Stimulated activated CD4-positive, alpha-beta T cell treated with anti-CD3 and anti-CD28 coated beads, Interleukin-12 subunit alpha, Interleukin-12 subunit beta, amount 100 ng/mL, for 24 hours (primary cell): Measurements from ENCODE around the gene GATD1.

Source experiments
- DNase-seq, 2 experiments: peaks; one replicate each; pipeline ENCODE4 v3.0.0-alpha.2; 2020; ENCODE audit warnings: low read depth in 2 of 2

Gene GATD1

DNA sequence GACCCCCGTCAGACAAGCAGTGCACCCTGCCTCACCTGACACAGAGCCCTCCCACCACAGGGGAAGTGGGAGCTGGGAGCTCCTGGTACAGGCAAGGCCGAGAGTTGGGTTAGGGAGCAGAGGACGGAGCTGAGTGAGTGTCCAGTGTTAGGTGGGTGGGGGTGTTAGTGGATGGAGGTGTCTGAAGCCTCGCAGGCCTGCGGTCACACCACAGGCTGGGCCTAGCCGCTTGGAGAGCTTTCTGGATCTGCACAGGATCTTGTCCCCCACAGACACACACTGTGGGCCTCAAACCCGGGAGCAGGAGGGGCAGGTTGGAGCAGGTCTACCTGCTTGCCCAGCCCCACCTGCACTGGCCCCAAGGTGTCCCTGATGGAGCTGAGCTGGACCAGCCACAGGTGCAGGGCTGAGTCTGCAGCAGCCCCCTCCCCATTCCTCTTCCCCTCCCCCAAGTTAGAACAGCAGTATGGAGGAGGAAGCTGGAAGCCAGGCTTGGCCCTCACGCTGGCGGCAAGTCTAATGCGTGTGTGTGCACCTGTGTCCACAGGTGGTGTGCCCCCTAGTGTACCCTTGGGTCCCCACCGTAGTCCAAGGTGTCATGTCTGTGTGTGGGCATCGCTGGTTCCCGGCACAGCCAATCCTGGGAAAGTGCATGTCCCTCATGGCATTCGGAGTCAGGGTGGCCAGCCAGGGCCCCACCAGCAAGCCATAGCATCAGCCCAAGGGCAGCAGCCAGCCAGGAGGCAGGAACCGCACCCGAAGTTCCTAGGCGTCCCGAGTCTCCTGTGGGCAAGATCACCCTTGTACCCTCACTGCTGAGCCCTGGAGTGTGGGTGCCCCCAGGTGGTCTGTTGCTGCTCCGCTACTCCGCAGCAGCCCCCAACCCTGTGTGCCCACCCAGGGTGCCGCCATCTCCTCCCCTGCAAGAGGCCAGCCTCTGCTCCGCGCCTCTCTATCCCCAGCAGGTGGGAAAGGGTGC, 2.0 kb upstream of the GATD1 start:
- no peak for DNase-seq

DNA sequence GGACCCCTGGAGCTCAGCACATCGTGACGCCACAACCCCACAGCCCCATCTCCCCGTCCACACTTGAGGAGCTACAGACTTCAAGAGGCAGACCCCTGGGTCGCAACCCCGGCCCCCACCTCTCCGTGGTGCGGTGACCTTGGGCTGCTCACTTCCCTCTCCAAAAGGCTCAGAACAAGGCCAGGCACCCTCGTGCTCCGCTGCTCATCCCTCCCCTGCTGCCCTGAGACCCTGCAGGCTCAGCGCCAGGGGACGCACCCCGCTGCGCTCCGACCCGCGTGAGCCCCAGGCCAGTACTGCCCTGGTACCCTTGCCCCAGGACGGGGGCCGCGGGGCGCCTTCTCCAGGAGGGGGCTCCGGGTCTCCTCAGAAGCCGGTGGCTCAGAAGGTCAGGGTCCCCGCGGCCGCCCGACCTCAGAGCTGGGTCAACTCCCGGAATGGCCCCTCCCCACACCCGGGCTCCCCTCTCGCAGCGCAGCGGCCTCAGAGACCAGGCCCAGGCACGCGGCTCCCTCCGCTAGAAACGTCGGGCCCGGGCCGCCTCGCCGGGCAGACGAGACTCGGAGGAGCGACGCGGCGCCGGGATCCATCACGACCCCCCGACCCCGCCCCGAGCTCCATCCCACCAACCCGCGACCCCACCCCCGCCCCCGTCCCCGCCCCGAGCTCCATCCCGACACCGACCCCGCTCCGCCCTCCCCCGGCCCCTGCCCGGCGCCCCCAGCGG, 563 bp downstream of the GATD1 start:
- DNase-seq, result peak in 1 of 2 experiments; percentile 32

DNA sequence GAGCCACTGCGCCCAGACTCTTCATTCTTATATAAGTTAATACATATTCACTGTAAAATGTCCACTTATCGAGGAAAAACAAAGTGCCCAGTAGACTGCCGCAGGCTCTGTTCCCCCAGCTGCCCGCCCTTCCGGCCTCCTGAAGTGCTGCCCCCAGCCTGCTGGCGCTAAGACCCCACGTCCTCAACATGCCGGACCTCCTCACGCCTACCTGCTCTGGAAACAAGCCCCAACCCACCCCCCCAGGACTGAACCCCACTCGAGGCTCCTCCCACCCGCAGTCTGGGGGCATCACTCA, 1.1 kb downstream of the GATD1 start:
- no peak for DNase-seq

DNA sequence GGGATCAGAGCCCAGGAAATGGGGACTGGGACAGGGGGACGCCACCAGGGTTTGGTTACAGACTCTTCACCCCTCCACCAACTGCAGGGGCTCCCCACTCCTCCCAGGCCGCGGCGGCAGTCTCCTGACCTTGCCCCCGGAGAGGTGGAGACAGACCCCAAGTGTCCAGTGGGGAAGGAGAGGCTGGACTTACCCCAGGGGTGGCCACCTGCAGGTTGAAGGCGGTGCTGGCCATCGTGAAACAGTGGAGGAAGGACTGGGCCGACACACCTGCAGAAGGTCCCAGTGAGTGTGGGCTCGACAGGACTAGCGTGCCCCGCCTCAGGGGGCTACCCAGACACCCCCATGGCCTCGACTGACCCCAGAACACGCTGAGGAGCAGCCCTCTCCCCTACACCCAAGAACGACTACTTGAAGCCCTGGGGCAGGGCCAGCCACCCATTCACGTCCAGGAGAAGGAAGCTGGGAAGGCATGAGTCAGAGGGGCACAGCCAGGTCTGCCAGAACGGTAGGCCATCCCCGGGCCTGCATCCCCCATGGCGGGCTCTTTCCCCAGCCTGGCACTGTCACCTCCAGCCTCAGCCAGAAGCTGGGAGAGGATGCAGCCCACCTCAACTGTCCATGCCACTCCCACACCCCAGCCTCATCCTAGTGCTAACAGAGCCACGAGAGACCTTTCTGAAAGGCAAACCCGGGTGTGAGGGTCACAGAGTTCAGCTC, 2.3 kb downstream of the GATD1 start:
- no peak for DNase-seq

DNA sequence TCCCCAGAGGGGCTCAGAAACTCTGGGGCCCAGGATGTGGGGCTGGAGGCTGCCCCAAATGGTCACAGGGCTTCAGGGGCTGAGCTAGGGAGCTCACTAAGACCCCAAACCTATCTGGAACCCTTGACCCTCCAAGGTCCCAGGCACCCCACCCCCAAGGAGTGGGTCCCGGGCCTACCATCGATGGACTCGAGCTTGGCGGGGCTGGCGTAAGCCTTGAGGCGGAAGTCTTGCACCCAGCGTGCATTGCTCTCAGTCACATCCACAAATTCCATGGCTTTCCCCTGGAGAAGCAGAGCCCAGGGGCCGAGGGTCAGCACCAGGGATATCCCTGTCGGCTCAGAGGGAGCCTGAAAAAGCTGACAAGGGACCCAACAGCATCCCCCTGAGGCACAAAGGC, 3.5 kb downstream of the GATD1 start:
- no peak for DNase-seq

DNA sequence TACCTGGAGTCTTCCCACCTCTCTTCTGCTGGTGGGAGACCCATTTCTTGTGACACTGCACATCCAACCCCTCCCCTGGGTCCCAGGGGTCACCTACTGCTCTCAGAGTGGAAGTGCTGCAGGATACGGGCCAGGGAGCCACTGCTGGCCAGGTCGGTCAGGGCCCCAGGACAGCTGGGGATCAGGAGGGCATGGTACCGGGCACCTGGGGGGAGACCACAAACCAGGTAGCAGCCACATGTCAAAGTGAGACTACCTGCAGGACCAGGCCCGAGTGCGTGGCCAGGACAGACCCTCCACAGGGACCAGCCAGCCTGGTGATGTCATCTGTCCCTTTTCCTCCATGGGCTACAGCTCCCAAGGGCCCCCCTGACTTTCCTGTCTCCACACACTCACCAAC, 3.9 kb downstream of the GATD1 start:
- no peak for DNase-seq

DNA sequence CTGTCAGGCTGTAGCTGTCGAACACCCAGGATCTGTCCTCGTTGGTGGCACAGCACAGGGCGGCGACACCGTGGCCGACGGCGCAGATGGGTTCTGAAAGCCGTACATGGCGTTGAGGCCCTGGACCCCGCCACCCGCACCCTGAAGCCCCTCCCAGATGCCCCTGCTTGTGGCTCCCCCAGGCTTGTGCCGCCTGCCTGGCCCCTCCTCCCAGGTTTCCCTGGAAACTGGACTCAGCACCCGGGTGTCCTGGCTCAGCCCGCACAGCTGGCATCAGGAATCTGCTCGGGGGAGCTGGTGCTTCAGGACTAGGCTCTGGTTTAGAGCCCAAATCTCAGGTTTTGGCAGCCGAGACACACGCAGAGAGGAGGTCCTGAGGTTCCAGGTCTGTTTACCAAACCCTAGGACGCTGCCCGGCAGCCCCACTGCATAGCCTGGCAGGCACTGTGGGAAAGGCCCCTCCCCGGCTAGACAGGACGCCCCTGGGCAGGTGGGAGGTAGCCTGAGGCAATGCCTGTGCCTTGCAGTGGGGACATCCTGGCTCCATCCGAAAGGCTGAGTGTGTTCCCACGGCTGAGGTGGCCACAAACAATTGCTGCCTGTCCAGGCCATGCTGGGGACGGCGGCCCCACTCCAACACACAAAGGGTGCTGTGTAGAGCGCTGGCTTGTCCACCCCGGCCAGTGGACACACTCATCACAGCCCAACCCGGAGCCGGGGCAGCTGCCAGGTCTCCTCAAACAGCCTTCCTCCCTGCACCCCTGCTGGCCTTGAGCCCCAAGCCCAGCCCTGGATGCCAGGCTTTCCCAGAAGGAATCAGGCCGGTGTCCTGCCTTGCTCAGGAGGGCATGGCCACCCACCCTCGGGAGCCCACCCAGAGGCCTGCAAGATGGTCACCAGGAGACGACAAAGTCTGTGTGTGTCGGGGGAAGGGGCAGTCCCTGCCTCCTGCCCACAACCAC, 4.6 kb downstream of the GATD1 start:
- DNase-seq, result no peak

DNA sequence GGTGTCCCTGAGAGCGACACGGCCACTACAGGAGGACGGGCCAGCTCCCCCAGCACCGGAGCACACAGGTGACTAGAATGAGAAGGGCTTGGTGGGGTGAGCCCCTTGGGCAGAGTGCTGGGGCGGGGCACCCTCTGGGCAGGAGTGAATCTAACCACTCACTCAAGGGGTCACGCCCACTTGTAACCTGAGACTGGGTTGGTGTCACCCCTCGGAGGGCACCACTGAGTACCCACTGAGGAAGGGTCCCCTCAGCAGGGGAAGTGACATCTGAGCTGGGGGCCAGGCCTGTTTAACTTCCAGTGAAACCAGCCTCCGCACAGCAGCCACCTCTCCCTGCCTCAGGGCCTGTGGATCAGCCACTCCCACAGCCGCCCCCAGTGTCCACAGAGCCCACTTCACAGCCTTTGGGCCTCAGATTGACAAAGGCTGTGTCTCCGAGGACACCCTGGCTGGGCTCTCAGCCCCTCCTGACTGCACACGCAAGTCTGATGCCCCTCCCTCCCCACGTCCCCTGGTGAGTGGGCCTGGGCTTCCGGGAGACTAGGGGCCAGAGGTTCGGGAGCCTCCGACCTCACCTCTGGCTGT, 5.6 kb downstream of the GATD1 start:
- no peak for DNase-seq

DNA sequence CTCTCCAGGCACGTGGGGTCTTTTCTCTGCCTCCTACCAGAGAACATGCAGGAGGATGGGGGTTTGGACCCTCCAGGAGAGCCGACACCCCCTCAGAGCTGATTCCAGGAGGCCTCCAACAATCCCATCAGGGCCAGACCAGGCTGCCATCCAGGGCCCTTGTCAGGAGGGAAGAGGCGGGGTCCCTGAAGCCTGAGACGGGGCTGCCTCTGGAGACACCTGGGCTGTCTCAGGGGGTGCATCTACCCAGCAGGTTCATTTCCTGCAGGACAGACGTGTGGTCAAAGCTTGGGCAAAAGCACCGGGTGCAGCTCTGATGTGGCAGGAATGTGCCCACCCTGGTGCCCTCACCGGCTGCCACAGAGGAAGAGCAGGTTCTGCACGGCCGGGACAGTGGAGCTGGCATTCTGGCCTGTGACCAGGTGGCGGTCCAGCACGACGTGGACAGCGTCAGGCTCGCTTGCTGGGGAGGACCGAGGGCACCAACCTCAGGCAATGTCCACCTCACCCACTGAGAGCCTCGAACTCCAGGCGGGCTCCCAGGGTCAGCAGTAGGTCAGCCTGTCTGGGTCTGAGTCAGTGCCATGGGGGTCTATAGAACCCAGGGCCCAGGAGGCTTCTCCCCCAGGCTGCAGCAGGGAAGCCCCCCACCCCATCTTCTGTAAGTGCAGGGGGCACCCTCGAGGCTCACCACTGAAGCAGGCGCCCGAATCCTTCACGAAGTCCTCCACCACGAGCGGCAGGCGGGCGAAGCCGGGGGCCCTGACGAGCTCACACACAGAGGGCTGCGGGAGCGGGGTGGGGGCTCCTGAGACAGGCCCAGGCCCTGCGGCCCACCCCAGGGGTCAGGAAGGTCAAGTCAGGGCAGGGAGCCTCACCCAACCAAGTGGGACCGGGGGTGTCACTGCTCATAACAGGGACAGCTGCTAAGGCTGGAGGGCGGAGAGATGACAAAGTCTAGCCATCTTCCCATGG, 6.4 kb downstream of the GATD1 start:
- DNase-seq, result no peak

DNA sequence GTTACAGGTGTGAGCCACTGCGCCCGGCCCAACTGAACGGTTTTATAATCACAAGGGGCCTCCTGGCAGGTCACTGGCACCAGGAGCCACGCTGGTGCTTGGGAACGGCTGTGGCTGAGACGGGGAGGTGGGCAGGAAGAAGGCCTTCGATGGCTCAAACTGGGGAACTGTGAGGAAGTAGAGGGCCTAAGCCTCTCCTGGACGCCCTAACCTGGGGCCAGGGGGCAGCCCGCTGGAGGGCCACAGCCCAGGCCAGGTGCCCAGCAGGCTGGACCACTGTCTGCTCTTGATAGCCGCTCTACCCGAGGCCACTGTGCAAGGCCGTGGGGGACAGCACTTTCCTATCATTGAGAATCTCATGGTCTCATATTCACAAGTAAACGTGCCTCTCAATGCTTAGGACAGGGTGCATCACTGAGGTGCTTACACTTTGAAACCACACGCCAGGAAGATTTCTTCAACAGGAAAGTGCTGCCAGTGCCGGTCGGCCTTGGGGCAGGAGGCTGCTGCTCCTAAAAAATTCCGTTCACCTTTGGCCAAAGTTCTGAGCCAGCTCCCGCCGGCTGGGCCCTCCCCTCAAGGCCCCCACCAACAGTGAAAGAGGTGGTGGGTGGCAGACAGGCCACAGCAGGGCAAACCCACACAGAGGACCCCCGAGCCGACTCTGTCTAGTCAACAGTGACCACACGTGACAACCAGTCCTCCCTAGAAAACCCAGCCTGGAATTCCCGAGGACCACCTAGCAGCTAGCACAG, 7.2 kb downstream of the GATD1 start:
- DNase-seq, result no peak

DNA sequence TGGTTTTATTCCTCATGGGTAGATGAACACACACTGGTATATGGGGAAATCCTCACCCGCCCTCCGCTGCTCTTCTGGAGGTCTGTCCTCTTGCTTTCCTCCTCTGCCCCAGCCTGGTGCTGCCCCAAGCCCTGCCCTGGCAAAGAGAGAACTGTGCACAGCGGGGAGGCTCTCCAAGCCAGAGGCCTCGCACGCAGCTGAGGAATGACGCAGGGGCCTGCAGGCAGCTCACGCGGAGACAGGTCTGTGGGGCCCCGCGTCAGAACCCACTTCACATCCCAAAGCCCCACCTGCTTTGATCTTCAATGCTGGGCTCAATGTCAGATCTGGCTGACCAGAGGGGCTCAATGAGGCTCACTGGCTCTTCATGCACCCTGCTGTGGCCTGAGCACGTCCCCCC, 10.0 kb downstream of the GATD1 start:
- DNase-seq, result no peak

DNA sequence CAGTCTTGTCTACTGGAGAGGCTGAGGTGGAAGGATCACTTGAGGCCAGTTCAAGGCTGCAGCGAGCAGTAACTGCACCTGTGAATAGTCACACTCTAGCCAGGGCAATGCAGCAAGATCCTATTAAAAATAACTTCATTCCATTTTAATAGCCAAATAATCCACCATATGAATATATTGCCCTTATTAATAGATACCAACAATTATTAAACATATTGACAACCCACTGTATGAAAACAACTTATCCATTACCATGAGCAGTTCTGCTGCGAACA, 10.4 kb downstream of the GATD1 start:
- no peak for DNase-seq

DNA sequence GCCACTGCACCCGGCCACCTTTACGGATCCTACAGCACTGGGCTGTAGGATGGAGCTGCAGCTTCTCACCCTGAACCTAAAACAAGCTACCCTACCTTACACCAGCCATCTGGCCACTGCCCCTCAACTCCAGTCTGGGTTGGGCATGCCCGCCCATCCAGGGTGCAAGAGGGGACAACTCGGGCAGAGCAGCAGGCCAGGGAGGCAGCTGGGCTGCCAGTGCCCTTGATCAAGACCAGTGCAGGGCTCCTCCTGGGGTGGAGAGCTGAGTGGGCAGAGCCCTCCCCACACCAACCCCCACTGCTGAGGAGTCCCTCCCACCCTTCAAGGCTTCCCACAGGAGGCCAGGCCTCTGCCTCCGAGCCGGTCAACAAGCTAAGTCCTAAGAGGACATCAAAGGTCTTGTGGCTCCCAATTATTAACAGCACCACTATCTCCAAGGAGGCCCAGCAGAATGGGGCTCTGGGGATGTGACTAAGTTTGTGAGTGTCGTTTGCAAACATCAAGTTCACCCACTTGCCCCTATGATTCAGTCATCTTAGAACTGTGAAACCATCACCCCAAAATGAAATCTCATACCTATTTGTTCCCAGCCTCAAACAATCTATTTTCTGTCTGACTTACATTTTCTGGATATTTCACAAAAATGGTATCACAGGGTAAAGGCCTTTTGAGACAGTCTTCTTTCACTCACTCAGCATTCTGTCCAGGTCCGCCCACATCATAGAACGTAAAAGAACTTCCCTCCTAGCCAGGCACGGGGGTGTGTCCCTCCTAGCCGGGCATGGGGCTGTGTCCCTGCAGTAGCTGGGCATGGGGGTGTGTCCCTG, 11.0 kb downstream of the GATD1 start:
- no peak for DNase-seq

DNA sequence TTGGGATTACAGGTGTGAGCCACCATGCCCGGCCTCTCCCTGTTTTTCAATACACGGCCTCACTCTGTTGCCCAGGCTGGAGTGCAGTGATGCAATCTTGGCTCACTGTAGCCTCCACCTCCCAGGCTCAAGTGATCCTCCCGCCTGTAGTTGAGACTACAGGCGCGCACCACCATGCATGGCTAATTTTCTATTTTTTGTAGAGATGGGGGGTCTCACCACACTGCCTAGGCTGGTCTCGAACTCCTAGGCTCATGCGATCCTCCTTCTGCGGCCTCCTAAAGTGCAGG, 11.5 kb downstream of the GATD1 start:
- no peak for DNase-seq

DNA sequence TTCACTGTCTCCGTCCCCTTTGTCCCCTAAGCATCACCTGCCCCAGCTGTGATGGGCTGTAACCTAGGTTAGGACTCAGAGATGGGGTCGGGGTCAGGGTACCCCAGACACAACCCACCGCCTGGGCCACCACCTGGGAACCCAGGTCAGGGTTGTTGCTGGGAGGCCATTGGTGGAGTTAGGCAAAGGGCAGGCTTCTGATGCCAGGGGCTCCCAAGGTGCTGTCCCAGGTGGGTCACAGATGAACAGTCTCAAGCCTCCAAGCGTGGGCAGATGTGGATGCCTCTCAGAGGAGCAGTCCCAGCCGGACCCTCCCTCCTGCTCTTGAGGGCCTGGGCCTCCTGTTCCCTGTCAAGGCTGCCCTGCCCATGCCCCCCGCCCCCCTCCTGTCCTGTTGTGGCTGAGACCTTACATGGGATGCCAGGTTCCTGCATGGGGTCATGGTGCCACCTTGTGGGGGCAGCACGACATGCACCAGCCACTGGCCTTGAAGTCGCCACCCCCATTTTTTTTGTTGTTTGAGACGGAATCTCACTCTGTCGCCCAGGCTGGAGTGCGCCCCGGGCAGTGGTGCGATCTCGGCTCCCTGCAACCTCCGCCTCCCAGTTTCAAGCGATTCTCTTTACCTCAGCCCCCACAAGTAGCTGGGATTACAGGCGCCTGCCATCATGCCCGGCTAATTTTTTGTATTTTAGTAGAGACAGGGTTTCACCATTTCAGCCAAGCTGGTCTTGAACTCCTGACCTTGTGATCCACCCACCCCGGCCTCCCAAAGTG, 12.1 kb downstream of the GATD1 start:
- DNase-seq, result peak in 1 of 2 experiments; percentile 45

DNA sequence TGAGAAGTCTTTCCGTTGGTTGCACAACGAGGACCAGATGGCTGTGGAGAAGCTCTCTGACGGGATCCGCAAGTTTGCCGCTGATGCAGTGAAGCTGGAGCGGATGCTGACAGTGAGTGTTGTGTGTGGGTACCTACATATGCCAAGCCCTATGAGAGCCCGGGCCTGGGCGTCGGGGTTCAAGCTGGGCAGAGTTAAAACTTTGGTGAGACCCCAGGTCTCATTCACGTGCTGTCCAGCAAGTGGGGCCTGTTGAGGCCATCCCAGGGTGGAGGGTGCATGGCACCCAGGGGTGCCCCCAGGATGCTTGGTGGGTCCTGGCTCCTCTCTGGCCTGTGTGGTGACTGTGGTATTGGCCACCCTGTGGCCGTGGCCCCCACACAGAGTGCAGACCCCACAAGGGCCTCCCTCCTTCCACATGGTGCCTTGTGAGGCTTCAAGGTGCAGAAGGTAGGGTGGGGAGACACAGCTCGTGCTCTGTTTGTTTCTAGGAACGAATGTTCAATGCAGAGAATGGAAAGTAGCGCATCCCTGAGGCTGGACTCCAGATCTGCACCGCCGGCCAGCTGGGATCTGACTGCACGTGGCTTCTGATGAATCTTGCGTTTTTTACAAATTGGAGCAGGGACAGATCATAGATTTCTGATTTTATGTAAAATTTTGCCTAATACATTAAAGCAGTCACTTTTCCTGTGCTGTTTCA, 12.8 kb downstream of the GATD1 start:
- no peak for DNase-seq
